ENCODE data around the gene COL6A2.
"Not testable (repeated sequence)": the region's sequence is repeated elsewhere in the genome, so short reads cannot be mapped to it uniquely, and the experiment has no call there.

The COL6A2 gene

GRCh38 chr21:46157396-46157986, 59.6 kb downstream of the COL6A2 start:
- DNase-seq: no peak

- DNase-seq: no peak
Measured at GRCh38 chr21:46157987-46158451, 60.1 kb downstream of the COL6A2 start.

GRCh38 chr21:46158666-46159300, 60.9 kb downstream of the COL6A2 start:
- DNase-seq: no peak

- no peak for DNase-seq
Measured at GRCh38 chr21:46159390-46159789, 61.5 kb downstream of the COL6A2 start.

GRCh38 chr21:46159841-46160656, 62.1 kb downstream of the COL6A2 start:
- no peak for DNase-seq

DNA sequence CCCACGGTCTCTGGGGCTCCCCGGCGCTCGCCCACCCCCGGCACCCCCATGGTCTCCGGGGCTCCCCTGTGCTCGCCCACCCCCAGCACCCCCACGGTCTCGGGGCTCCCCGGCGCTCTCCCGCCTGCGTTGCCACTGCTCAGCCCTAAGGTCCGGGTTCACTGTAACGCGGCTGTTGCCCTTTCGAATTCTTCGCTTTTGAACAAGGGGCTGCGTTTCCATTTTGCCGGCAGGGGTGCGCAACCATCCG, 62.7 kb downstream of the COL6A2 start:
- no peak for DNase-seq

DNA sequence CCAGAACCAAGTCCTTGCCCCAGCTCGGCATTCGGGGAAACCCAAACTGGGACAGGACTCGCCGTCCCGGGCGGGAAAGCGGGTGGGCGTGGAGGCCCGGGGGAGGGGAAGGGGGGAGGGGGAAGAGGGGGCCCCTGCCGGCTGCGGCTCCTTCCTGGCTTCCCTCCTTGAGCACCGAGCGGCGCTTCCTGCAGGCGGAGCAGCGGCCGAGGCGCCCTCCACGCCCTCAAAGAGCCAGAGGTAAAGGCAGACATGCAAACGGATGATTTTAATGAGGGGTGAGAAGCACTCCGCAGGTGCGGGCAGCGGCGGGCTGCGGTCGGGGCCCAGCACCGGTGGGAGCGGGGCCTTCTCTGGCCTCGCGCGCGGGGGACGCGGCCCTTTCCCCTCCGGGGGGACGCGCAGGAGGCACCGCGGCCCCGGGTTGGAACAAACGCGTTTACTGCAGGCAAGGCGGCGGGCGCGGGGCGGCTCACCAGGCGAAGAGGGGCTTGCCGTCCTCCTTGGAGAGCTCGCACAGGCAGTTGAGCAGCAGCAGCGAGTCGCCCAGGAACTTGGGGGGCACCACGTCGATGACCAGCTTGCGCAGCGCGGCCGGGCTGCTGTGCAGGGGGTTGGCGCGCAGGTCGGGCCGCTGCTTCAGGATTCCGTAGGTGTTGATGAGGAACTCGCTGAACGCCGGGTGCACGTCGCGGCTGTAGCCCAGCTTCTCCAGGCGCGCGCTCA, 63.2 kb downstream of the COL6A2 start:
- no peak for DNase-seq

DNA sequence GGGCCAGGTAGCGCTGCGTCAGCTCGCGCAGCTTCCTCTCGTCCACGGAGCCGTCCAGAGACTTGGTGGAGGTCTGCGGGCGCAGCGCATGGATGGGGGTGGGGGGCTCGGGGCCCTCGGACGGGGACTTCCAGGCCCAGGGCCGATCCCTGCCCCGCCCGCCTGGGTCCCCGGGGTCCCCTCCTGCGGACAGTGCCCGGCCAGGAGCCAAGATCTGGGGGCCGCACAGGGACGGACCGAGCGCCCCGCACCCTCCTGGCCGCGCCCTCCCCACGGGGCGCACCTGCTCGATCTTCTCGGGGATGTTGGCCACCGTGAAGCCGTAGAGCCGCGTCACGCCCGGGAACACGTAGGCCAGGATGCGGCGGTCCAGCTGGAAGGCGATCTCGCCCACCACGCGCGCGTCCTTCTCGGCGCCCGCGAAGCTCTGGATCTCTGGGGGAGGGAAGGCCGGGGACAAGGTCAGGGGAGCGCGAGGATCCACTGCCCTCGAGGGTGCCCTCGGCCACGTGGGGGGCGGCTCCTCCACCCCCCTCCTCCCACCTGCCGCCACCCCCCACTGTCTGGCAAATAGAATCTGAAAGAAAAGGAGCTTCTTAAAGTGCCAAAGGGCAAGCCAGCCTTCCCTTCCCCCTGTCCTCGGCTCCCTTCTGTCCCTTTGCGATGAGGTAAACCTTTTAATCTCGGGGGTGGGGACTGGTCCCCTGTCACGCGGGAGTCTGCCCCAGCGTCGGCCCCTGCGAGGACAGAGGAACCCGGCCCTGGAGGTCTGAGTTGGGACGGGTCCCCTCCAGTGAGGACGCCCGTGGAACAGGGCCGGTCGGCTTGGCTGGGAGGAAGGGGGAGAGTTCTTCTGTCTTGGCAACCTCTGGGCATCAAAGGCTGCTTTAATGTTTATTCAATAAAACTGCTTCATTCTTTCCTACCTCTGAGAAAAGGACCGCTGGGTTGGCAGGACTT, 64.0 kb downstream of the COL6A2 start:
- no peak for DNase-seq

DNA sequence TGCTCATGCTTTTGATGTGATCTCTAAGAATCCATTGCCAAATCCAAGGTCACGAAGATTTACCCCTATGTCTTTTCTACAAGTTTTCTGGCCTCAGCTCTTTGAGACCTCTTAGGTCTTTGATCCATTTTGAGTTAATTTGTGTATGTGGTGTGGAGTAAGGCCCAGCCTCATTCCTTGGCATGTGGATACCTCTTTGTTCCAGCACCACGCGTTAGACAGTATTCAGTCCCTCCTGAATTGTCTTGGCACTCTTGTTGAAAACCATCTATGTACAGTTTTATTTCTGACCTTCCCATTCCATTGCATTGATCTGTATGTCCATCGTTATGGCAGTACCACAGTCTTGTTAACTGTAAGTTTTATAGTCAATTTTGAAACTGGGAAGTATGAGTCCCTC, 65.5 kb downstream of the COL6A2 start:
- no peak for DNase-seq

DNA sequence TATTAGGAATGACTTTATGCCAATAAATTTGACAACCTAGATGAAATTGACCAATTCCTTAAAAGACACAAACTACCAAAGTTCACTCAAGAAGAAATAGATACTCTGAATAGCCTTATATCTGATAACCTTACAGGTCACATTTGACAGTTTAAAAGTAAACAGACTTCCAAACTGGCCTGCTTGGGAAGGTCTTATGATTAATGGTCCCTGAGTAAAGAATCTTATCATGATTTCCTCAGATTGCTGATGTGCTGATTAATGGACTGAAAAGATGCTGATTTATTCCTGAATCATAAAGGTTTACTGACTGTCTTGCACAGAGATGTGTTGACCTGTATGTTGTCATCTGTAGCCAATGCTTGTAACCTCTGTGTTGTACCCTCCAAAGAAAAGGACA, 67.2 kb downstream of the COL6A2 start:
- no peak for DNase-seq

- no peak for DNase-seq
Measured at GRCh38 chr21:46168238-46168637, 70.3 kb downstream of the COL6A2 start.

DNA sequence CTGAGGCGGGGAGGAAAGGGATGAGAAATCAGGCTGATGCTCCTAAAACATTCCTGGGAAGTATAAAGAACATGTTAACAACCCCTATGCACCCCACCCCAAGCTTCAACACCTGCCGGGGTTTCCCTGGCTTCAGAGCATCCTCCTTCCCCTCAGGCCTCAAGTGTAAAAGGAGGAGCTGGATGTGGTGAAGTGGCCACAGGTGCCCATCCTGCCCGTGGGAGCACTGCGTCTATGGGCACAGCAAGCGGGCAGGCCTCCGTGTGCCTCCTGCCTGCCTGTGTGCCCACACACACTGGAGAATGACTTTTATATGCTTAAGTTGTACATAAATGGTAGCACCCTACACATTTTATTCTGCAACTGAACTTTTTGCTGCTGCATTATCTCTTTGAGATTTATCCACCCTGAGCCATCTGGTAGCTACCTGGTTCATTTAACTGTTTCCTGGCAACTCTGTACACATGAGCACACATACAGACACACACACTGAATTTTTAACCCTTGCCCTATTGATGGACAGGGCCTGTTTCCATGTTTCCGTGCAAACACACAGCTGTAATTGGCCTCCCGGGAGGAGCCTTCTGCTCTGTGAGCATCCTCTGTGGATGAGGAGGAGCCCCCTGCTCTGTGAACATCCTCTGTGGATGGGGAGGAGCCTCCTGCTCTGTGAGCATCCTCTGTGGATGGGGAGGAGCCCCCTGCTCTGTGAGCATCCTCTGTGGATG, 70.9 kb downstream of the COL6A2 start:
- DNase-seq: no peak

DNA sequence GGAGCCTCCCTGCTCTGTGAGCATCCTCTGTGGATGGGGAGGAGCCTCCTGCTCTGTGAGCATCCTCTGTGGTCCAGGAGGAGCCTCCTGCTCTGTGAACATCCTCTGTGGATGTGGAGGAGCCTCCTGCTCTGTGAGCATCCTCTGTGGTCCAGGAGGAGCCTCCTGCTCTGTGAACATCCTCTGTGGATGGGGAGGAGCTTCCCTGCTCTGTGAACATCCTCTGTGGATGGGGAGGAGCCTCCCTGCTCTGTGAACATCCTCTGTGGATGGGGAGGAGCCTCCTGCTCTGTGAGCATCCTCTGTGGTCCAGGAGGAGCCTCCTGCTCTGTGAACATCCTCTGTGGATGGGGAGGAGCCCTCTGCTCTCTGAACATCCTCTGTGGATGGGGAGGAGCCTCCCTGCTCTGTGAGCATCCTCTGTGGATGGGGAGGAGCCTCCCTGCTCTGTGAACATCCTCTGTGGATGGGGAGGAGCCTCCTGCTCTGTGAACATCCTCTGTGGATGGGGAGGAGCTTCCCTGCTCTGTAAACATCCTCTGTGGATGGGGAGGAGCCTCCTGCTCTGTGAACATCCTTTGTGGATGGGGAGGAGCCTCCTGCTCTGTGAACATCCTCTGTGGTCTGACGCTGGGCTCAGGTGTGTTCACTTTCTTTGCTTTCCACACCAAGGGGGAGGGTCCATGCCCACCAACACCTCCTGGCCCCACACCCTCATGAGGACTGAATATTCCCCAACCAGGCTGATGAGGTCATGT, 72.7 kb downstream of the COL6A2 start:
- DNase-seq: not testable (repeated sequence)

DNA sequence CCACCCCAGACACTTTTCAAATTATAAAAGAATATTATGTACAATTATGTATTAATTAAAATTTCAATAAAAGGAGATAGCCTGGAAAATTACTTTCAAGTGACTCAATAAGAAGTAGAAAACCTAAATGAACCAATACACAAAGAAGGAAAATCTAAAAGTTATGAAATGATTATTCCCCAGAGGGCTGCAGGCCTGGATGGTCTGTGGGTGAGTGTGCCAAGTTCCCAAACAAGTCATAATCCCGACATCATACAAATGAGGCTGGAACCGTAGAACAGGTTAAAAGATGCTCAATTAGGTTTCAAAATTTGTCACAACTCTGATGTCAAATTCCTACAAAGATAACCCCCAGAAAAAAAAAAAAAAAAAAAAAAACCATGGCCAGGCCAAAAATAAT, 73.7 kb downstream of the COL6A2 start:
- no peak for DNase-seq

GRCh38 chr21:46171996-46172862, 74.3 kb downstream of the COL6A2 start:
- no peak for DNase-seq

- DNase-seq: no peak
Measured at GRCh38 chr21:46172863-46173528, 75.1 kb downstream of the COL6A2 start.

- DNase-seq: no peak
Measured at GRCh38 chr21:46173573-46173972, 75.7 kb downstream of the COL6A2 start.

DNA sequence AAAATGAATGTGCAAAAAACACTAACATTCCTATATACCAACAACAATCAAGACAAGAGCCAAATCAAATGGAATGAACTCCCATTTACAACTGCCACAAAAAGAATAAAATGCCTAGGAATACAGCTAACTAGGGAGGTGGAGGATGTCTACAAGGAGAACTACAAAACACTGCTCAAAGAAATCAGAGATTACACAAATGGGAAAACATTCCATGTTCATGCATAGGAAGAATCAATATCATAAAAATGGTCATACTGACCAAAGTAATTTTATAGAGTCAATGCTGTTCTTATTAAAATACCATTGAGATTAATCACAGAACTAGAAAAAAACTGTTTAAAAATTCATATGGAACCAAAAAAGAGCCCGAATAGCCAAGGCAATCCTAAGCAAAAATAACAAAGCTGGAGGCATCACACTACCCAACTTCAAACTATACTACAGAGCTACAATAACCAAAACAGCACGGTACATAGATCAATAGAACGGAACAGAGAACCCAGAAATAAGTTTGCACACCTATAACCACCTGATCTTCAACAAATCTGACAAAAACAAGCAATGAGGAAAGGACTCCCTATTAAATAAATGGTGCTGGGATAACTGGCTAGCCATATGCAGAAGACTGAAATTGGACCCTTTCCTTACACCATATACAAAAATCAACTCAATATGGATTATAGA, 78.7 kb downstream of the COL6A2 start:
- DNase-seq: not testable (repeated sequence)
